WTC11 (cell line): ENCODE measurements around the gene MTHFD1L. TPM values are rescaled to one million over a fixed set of nuclear protein-coding genes. Genes with fewer than 3 reads are reported as not detected.

ENCODE experiments used
- ATAC-seq: fragments of 200-7000 bp; cut with Tn5 transposase; 2 replicates; pipeline ENCODE4 v1.10.0; 2021; ENCODE audit warnings: mild to moderate bottlenecking, moderate library complexity
- CTCF ChIA-PET: fragments of 300-600 bp; sonication (Branson Sonifier 250); formaldehyde crosslinking; loops from one replicate; lab custom pipeline; 2021; ENCODE audit warnings: antibody characterized with exemption; lab: Charles Lee
- POLR2A ChIA-PET: fragments of 350-600 bp; sonication (Branson Sonifier 250); formaldehyde crosslinking; loops from one replicate; lab custom pipeline; 2021; ENCODE audit warnings: antibody characterized with exemption; lab: Charles Lee
- DNase-seq: peaks from one replicate; pipeline ENCODE4 v3.0.0; 2021; ENCODE audit warnings: low spot score
- H3K27ac Mint-ChIP-seq: 2 replicates; pipeline ENCODE4 v1.8.0; 2021; ENCODE audit warnings: mixed read lengths
- H3K27me3 Mint-ChIP-seq: 2 replicates; pipeline ENCODE4 v1.8.0; 2021; ENCODE audit warnings: low read depth, mild to moderate bottlenecking, moderate library complexity, mixed read lengths
- H3K36me3 Mint-ChIP-seq: 2 replicates; pipeline ENCODE4 v1.8.0; 2021; ENCODE audit warnings: mixed read lengths
- H3K4me1 Mint-ChIP-seq: 2 replicates; pipeline ENCODE4 v1.8.0; 2022; ENCODE audit warnings: mixed read lengths
- H3K4me3 Mint-ChIP-seq: 2 replicates; pipeline ENCODE4 v1.8.0; 2021; ENCODE audit warnings: mild to moderate bottlenecking, moderate library complexity, mixed read lengths
- H3K9me3 Mint-ChIP-seq: 2 replicates; pipeline ENCODE4 v1.8.0; 2021; ENCODE audit warnings: mixed read lengths
- ATF3 ChIP-seq: sonication (generic); formaldehyde crosslinking; conservative IDR thresholded peaks from 2 replicates; pipeline ENCODE4 v1.8.1; 2022; ENCODE audit warnings: mild to moderate bottlenecking, missing genetic modification reagents
- CBFB ChIP-seq: sonication (generic); formaldehyde crosslinking; IDR thresholded peaks from 2 replicates; pipeline ENCODE4 v1.8.1; 2022; ENCODE audit warnings: mild to moderate bottlenecking, low read depth, missing genetic modification reagents
- CREB1 ChIP-seq: sonication (generic); formaldehyde crosslinking; IDR thresholded peaks from 2 replicates; pipeline ENCODE4 v1.8.0; 2023; ENCODE audit warnings: mild to moderate bottlenecking, missing genetic modification reagents
- E2F4 ChIP-seq: sonication (generic); formaldehyde crosslinking; IDR thresholded peaks from 2 replicates; pipeline ENCODE4 v1.8.1; 2022; ENCODE audit warnings: low read depth, mild to moderate bottlenecking, moderate library complexity, missing genetic modification reagents, borderline replicate concordance
- E2F5 ChIP-seq: sonication (generic); formaldehyde crosslinking; IDR thresholded peaks from 2 replicates; pipeline ENCODE4 v1.8.1; 2022; ENCODE audit warnings: mild to moderate bottlenecking, moderate library complexity, missing genetic modification reagents
- ELF4 ChIP-seq: sonication (generic); formaldehyde crosslinking; IDR thresholded peaks from 2 replicates; pipeline ENCODE4 v1.8.1; 2022; ENCODE audit warnings: low read depth, mild to moderate bottlenecking, moderate library complexity, missing genetic modification reagents
- FOXK1 ChIP-seq: sonication (generic); formaldehyde crosslinking; IDR thresholded peaks from 2 replicates; pipeline ENCODE4 v1.8.0; 2022; ENCODE audit warnings: mild to moderate bottlenecking, moderate library complexity, missing genetic modification reagents
- FOXP4 ChIP-seq: sonication (generic); formaldehyde crosslinking; IDR thresholded peaks from 2 replicates; pipeline ENCODE4 v1.8.0; 2022; ENCODE audit warnings: mild to moderate bottlenecking, missing genetic modification reagents
- GRHL2 ChIP-seq: fragments of 250-450 bp; sonication (Bioruptor Pico); IDR thresholded peaks from 2 replicates; pipeline ENCODE4 v1.8.0; 2022; ENCODE audit warnings: mild to moderate bottlenecking, moderate library complexity; ENCODE audit not compliant: insufficient replicate concordance, severe bottlenecking
- HMGXB4 ChIP-seq: sonication (generic); formaldehyde crosslinking; IDR thresholded peaks from 2 replicates; pipeline ENCODE4 v1.8.1; 2023; ENCODE audit warnings: mild to moderate bottlenecking, moderate library complexity, missing genetic modification reagents
- MAX ChIP-seq: sonication (generic); formaldehyde crosslinking; IDR thresholded peaks from 2 replicates; pipeline ENCODE4 v1.8.0; 2022; ENCODE audit warnings: mild to moderate bottlenecking, missing genetic modification reagents
- MLX ChIP-seq: sonication (generic); formaldehyde crosslinking; IDR thresholded peaks from 2 replicates; pipeline ENCODE4 v1.8.1; 2023; ENCODE audit warnings: mild to moderate bottlenecking, missing genetic modification reagents, moderate library complexity
- NFYB ChIP-seq: sonication (generic); formaldehyde crosslinking; conservative IDR thresholded peaks from 2 replicates; pipeline ENCODE4 v1.8.0; 2022; ENCODE audit warnings: low read depth, missing genetic modification reagents
- NR1H2 ChIP-seq: sonication (generic); formaldehyde crosslinking; IDR thresholded peaks from 2 replicates; pipeline ENCODE4 v1.9.0; 2021; ENCODE audit warnings: mild to moderate bottlenecking, moderate library complexity, missing genetic modification reagents
- RELA ChIP-seq: sonication (generic); formaldehyde crosslinking; IDR thresholded peaks from 2 replicates; pipeline ENCODE4 v1.8.1; 2022; ENCODE audit warnings: missing genetic modification reagents, mild to moderate bottlenecking, borderline replicate concordance
- ZNF219 ChIP-seq: sonication (generic); formaldehyde crosslinking; IDR thresholded peaks from 2 replicates; pipeline ENCODE4 v1.8.0; 2023; ENCODE audit warnings: missing genetic modification reagents, mild to moderate bottlenecking, borderline replicate concordance
- ZNF232 ChIP-seq: sonication (generic); formaldehyde crosslinking; IDR thresholded peaks from 2 replicates; pipeline ENCODE4 v1.8.0; 2022; ENCODE audit warnings: mild to moderate bottlenecking, missing genetic modification reagents
- ZNF263 ChIP-seq: sonication (generic); formaldehyde crosslinking; IDR thresholded peaks from 2 replicates; pipeline ENCODE4 v1.8.1; 2022; ENCODE audit warnings: low read depth, mild to moderate bottlenecking, moderate library complexity, missing genetic modification reagents
- ZNF396 ChIP-seq: fragments of 250-450 bp; sonication (Bioruptor Pico); IDR thresholded peaks from 2 replicates; pipeline ENCODE4 v1.8.0; 2021; ENCODE audit warnings: mild to moderate bottlenecking, moderate library complexity, borderline replicate concordance
- ZNF416 ChIP-seq: fragments of 250-450 bp; sonication (Bioruptor Pico); IDR thresholded peaks from 2 replicates; pipeline ENCODE4 v1.9.0; 2021; ENCODE audit warnings: mild to moderate bottlenecking, inconsistent platforms
- total RNA-seq: library from RNA; stranded (reverse); gene quantifications from 3 replicates; pipeline ENCODE4 v1.2.3, GENCODE V29; 2021

Gene MTHFD1L
- total RNA-seq, 1 experiment from 2014 or later: 104 TPM

- no peaks in the 10 kb centered on the region for H3K9me3 Mint-ChIP-seq
- peaks cover 43% of the 10 kb centered on the region for H3K36me3 Mint-ChIP-seq
- H3K27ac Mint-ChIP-seq: no peak overlapping the region
- no peaks in the 10 kb centered on the region for H3K4me1 Mint-ChIP-seq
- ATAC-seq: no peak
- POLR2A ChIA-PET: no interaction called here
- DNase-seq: no peak
- no peaks in the 10 kb centered on the region for H3K27me3 Mint-ChIP-seq
- CTCF ChIA-PET: interaction anchor here (0.6 kb wide), 1 partner anchor 569 kb away, joined by 3 read pairs; no protein-coding TSS in a partner anchor
- H3K4me3 Mint-ChIP-seq: no peak overlapping the region
- no peak for TF ChIP-seq ZNF263
- TF ChIP-seq CREB1 (CRISPR knock-in tag): no peak
- no peak for TF ChIP-seq MAX (CRISPR knock-in tag)
- no peak for TF ChIP-seq GRHL2 (CRISPR knock-in tag)
- TF ChIP-seq E2F5 (CRISPR knock-in tag): no peak
- TF ChIP-seq ZNF232: no peak
- TF ChIP-seq FOXK1 (CRISPR knock-in tag): no peak
- no peak for TF ChIP-seq NFYB (CRISPR knock-in tag)
- no peak for TF ChIP-seq CBFB (CRISPR knock-in tag)
- TF ChIP-seq ZNF396 (CRISPR knock-in tag): no peak
- TF ChIP-seq ELF4: no peak
- no peak for TF ChIP-seq NR1H2 (CRISPR knock-in tag)
- no peak for TF ChIP-seq FOXP4 (CRISPR knock-in tag)
- no peak for TF ChIP-seq ZNF219 (CRISPR knock-in tag)
- TF ChIP-seq MLX (CRISPR knock-in tag): no peak
- no peak for TF ChIP-seq HMGXB4 (CRISPR knock-in tag)
- TF ChIP-seq E2F4 (CRISPR knock-in tag): no peak
- TF ChIP-seq ZNF416 (CRISPR knock-in tag): no peak
- TF ChIP-seq RELA (CRISPR knock-in tag): no peak
- TF ChIP-seq ATF3 (CRISPR knock-in tag): no peak
- TF ChIP-seq, all 79 proteins: peak for 0
Measured at GRCh38 chr6:150937132-150937906, 71.8 kb downstream of the MTHFD1L start.
